Measurements from ENCODE around the gene FADS2. TPM values are rescaled to one million over a fixed set of nuclear protein-coding genes. Genes with fewer than 3 reads are reported as not detected.

FADS2 gene
- total and polyA plus RNA-seq, 9 of the 15 experiments (the other 6 are each of a cell fraction or from before 2014, with no cell fraction given): 2.9 to 42.8 (median 16.2) TPM

GRCh38 chr11:61791737-61792309 is 36.3 kb upstream of the FADS2 start (continued):
- no peak for TF ChIP-seq HMGXB4 (CRISPR knock-in tag; IDR thresholded peaks at IDR 0.05)
- no peak for TF ChIP-seq SPI1 (IDR thresholded peaks at IDR 0.05; ENCODE audit: borderline replicate concordance, low read depth, low read length)
- no peak for TF ChIP-seq BHLHE40 (IDR thresholded peaks at IDR 0.05; ENCODE audit: low read length)
- no peak for TF ChIP-seq ZNF639 (CRISPR knock-in tag; conservative IDR thresholded peaks at IDR 0.05 in 1 of 2, IDR thresholded peaks at IDR 0.05 in 1 of 2)
- no peak for TF ChIP-seq RB1 (IDR thresholded peaks at IDR 0.05; ENCODE audit: low read depth)
- TF ChIP-seq ZNF764 (CRISPR knock-in tag; IDR thresholded peaks at IDR 0.05; ENCODE audit: low read depth): no peak
- no peak for TF ChIP-seq ZNF146 (CRISPR knock-in tag; IDR thresholded peaks at IDR 0.05; ENCODE audit: unreplicated experiment)
- no peak for TF ChIP-seq CXXC5 (CRISPR knock-in tag; IDR thresholded peaks at IDR 0.05)
- no peak for TF ChIP-seq PHB2 (IDR thresholded peaks at IDR 0.05; ENCODE audit: low read depth)
- TF ChIP-seq ZNF561 (CRISPR knock-in tag; conservative IDR thresholded peaks at IDR 0.05): no peak
- TF ChIP-seq ZNF511 (CRISPR knock-in tag; IDR thresholded peaks at IDR 0.05): no peak
- TF ChIP-seq ATF2 (CRISPR knock-in tag; IDR thresholded peaks at IDR 0.05): no peak
- no peak for TF ChIP-seq SIX5 (IDR thresholded peaks at IDR 0.05; ENCODE audit: borderline replicate concordance in 1 of 2, insufficient read depth in 1 of 2, low read depth in 1 of 2, low read length in 2 of 2)
- TF ChIP-seq FOXP1 (CRISPR knock-in tag; IDR thresholded peaks at IDR 0.05): no peak
- TF ChIP-seq LARP7 (IDR thresholded peaks at IDR 0.05): no peak
- no peak for TF ChIP-seq ZNF133 (CRISPR knock-in tag; IDR thresholded peaks at IDR 0.05)
- no peak for TF ChIP-seq PTBP1 (IDR thresholded peaks at IDR 0.05; ENCODE audit: low read depth, low read length)
- TF ChIP-seq POLR2AphosphoS5 (IDR thresholded peaks at IDR 0.05; ENCODE audit: control insufficient read depth, insufficient read depth, low read depth, low read length): peak; percentile 47; the same call in 1 of the 2 replicates
- no peak for TF ChIP-seq CBX5 (IDR thresholded peaks at IDR 0.05; ENCODE audit: borderline replicate concordance, low read depth)
- 0 out of 2 replicates have a peak, but pooled peaks have one; percentile 9 for TF ChIP-seq MTA3 (IDR thresholded peaks at IDR 0.05; ENCODE audit: borderline replicate concordance)
- TF ChIP-seq STAG1 (CRISPR knock-in tag; IDR thresholded peaks at IDR 0.05; ENCODE audit: borderline replicate concordance): no peak
- no peak for TF ChIP-seq TAF15 (IDR thresholded peaks at IDR 0.05; ENCODE audit: low read depth, low read length)
